Stimulated activated CD4-positive, alpha-beta T cell treated with anti-CD3 and anti-CD28 coated beads, Interleukin-15, amount 100 ng/mL, for 48 hours (primary cell): Measurements from ENCODE around the gene GLRB.
A peak's percentile ranks its signal among the peaks of the same experiment; 100 is the strongest.
"Not testable (repeated sequence)": the region's sequence is repeated elsewhere in the genome, so short reads cannot be mapped to it uniquely, and the experiment has no call there.

Source experiments
- DNase-seq, 2 donors: peaks; one replicate each; pipeline ENCODE4 v3.0.0-alpha.2; 2020; ENCODE audit warnings: low read depth in 2 of 2

The GLRB gene

DNA sequence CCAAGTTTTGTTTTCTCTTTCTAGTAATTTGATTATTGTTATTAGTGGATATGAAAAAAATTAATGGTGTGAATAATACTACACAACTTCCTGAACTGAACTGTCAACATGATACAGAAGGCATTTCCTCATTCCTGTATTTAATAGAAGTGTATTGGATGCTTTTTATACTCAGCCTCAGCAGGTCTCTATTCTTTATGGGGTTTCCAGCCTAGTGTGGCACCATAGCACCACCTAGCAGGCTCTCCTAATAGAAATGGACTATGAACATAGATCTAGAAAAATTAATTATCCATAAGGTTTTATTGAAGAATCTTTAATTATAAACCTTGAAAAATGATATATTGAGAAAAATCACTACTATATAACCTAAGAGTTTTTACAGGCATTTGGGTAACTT, 52.4 kb downstream of the GLRB start:
- no peak for DNase-seq

- DNase-seq = no peak
These were observed 66.0 kb downstream of the GLRB start for GRCh38 chr4:157141976-157142375.

- no peak for DNase-seq
These were observed 67.4 kb downstream of the GLRB start for GRCh38 chr4:157143369-157143768.

- DNase-seq = no peak
These were observed 75.8 kb downstream of the GLRB start for GRCh38 chr4:157151711-157152110.

GRCh38 chr4:157165935-157166610, 90.1 kb downstream of the GLRB start:
- DNase-seq = no peak

DNA sequence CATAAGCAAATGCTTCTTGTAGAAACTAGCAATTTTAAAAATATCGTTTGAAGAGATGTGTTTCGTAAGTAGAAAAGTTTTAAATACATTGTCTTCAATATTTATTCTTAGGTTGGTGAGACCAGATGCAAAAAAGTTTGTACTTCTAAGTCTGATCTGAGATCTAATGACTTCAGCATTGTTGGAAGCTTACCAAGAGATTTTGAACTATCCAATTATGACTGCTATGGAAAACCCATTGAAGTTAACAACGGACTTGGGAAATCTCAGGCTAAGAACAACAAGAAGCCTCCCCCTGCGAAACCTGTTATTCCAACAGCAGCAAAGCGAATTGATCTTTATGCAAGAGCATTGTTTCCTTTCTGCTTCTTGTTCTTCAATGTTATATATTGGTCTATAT, 94.4 kb downstream of the GLRB start:
- no peak for DNase-seq

- DNase-seq = no peak
These were observed 96.1 kb downstream of the GLRB start for GRCh38 chr4:157172011-157172410.

DNA sequence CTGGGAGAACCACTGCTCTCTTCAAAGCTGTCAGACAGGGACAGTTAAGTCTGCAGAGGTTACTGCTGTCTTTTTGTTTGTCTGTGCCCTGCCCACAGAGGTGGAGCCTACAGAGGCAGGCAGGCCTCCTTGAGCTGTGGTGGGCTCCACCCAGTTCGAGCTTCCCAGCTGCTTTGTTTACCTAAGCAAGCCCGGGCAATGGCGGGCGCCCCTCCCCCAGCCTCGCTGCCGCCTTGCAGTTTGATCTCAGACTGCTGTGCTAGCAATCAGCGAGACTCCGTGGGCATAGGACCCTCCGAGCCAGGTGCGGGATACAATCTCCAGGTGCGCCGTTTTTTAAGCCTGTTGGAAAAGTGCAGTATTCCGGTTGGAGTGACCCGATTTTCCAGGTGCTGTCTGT, 104.3 kb downstream of the GLRB start:
- not testable (repeated sequence) for DNase-seq

- no peak for DNase-seq
These were observed 108.3 kb downstream of the GLRB start for GRCh38 chr4:157184300-157184699.

DNA sequence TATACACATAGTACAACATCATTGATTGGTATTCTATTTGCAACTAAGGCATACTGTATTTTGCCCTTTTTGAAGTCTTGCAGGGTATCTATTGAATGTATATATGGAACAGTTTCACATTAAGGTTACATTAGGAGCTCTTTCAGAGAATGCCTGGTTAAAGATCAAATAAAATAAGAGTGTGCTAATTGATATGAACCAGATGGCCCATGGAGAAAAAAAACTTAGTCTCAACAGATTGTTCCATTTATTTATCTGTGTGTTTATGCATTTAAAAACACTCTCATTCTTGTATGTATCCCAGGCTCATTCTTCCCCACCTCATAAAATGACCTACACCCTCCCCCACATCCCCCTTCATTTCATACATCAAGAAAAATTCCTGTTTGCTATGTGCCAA, 109.4 kb downstream of the GLRB start:
- no peak for DNase-seq

GRCh38 chr4:157195374-157195773, 119.4 kb downstream of the GLRB start:
- no peak for DNase-seq

DNA sequence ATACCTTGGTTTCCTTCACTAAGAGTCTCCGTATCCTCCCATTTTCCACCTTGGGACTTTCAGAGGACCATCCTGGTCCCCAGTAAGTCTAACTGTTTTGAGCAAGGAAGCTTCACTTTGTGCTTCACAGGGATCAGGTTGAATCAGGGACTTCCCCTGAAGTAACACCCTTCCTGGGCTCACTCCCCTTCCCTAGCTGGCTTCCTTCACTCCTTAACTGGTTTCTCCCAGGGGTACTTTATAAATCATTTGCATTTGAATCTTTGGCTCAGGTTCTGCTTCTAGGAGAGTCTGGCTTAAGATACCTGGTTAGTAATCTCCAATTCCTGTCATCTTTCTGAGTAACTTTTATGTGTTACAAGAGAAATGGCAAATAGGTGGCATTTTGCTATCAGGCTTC, 120.1 kb downstream of the GLRB start:
- DNase-seq = no peak

- peak in 1 of 2 donors; percentile 4 for DNase-seq
These were observed 128.8 kb downstream of the GLRB start for GRCh38 chr4:157204634-157205244.

DNA sequence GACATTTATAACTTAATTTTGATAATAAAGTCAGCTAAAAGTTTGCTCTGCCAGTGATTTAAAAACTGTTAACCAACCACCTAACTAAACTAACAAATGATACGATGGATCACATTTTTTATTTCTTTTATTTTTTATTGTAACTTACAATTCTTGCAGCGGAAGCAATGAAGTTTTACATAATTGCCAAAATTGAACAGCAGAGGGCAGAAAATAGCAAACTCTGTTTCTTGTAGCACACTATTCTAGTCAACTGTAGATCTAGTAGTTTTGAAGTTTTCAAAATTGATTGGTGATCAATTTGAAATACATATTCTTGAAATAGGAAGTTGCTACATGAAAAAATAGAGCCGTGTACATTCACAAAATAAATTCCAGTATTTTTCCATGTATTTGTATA, 141.8 kb downstream of the GLRB start:
- no peak for DNase-seq

DNA sequence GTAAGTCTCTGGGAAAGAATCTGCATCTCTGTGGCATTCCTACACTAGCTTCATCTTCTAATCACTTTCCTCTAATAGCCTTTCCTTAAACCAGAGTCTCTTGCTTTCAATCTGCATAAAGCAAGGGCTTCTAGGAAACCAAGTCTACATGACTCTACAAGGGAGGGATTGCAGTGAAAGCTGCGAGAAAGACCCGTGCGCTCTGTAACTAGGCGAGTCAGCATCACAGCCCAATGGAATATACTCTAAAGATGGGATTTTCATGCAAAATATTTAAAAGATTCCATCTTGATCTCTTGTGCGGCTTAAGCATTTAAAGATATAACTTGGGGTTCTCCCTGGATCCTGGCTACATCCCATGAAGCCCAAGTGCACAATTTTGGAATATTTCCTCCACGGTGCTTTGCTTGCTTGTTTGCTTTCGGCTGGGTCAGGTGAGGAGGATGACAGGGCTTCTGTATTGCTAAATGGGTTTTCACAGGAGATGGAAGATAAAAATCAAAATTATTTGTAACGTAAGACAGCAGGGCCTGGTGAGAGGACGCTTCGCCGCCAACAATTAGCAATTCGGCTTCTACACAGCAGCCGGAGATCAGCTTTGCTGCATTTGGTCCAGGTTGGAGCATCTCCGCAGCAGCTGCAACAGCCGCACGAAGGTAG, 143.9 kb downstream of the GLRB start:
- no peak for DNase-seq

GRCh38 chr4:157220371-157220881, 144.5 kb downstream of the GLRB start, which contains the start of gene GRIA2:
Gene GRIA2, plus strand, starts transcription at chr4:157220728. Its CDS starts 315 bp downstream, at chr4:157221043.
- DNase-seq = no peak

DNA sequence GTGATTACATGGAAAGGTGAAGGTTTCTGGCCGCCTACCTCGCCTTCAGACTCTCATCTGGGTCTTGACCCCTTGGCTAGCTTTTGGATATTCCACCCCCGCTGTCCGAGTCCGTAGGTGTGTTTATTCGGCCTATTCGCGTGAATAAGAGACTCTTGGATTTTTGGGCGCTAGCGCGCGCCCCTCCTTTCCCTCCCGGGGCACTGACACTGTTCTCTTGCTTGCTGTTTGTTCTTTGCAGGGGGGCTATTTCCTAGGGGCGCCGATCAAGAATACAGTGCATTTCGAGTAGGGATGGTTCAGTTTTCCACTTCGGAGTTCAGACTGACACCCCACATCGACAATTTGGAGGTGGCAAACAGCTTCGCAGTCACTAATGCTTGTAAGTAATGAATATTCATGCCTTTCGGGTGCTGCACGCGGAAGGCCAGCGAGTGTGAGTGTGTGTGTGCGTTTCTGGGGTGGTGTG, 145.5 kb downstream of the GLRB start:
- DNase-seq = no peak
